ENCODE data around the gene IAPP. TPM values are rescaled to one million over a fixed set of nuclear protein-coding genes. Genes with fewer than 3 reads are reported as not detected.

IAPP gene
- total and polyA plus RNA-seq, 12 donors: 0.20 TPM; not detected in 11

DNA sequence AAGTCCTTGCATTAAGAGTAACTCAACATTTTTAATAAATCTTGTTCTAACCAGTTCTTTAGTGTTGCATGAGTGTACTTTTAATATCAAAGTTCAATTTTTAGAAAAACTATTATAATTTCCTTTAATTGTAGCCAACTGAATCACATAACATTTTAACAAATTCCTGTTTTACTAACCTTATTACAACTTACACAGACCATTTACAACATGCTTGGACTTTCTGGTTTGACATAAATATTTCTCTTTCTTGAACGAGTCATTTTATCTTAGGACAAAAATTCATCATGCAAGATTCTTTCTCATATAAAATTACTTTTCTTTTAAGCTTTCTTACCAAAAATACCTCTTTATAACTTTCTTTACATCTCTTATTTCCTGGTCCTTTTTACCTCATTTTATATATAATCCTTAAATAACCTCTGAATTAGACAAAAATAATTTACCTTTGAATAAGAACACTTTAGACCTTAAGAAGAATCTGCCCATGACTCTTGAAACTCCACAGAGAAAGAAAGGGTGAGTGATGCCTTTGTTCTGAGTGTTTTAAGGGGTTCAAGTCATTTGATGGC is 41.9 kb upstream of the IAPP start:
- no peaks in the 10 kb centered on the region for H3K36me3 ChIP-seq (replicated peaks in 1 of 2)
- peaks cover 0 to 4% (median 0%) of the 10 kb centered on the region in 3 donors for H3K9me3 ChIP-seq (replicated peaks in 1 of 3)
- intact Hi-C loops (cut with DNase I): no loop called here
- H3K27ac ChIP-seq: no peak overlapping the region
- no peak for DNase-seq
- 53 to 68% (median 60%) methylated on average over 1 of the region's 1 CpG for WGBS, 4 donors
- no peak overlapping the region for H3K4me3 ChIP-seq
- TF ChIP-seq, protein P1, sequence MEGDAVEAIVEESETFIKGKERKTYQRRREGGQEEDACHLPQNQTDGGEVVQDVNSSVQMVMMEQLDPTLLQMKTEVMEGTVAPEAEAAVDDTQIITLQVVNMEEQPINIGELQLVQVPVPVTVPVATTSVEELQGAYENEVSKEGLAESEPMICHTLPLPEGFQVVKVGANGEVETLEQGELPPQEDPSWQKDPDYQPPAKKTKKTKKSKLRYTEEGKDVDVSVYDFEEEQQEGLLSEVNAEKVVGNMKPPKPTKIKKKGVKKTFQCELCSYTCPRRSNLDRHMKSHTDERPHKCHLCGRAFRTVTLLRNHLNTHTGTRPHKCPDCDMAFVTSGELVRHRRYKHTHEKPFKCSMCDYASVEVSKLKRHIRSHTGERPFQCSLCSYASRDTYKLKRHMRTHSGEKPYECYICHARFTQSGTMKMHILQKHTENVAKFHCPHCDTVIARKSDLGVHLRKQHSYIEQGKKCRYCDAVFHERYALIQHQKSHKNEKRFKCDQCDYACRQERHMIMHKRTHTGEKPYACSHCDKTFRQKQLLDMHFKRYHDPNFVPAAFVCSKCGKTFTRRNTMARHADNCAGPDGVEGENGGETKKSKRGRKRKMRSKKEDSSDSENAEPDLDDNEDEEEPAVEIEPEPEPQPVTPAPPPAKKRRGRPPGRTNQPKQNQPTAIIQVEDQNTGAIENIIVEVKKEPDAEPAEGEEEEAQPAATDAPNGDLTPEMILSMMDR (IDR thresholded peaks at IDR 0.05): no peak
- no peak for TF ChIP-seq POLR2A (IDR thresholded peaks at IDR 0.05)
- H3K27me3 ChIP-seq: no peaks in the 10 kb centered on the region
- no peaks in the 10 kb centered on the region for H3K4me1 ChIP-seq (replicated peaks in 1 of 2)

DNA sequence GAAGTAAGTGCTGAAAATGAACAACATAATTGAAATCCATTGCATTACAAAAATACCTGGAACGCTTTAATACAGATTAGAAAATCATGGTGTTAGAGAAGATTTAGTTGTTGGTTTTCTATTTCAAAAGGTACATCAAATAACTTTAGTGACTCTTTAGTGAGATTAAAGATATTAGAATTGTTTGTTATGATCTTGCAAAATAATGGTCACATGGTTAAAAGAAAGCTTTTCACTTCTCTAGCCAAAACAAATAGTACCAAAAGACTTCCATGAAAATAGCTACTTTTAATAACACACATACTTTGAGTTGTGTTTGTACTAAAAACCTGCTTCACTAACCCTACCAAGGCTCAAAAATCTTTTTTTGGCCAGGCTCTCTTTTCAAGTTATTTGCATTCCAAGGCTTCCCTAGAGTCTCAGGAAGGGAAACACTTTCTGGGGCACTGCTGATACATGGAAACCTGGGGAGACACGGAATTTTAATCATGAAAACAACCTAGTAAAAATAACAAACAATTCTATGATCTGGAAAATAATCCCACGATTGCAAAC is 37.9 kb upstream of the IAPP start, which contains the start of gene SLCO1A2:
Gene SLCO1A2 (minus strand): TSS at position 147 of the 555 bp plus-strand sequence. CDS start 270 bp downstream, outside the sequence.
- H3K9me3 ChIP-seq (replicated peaks in 1 of 3): no peaks in the 10 kb centered on the region
- TF ChIP-seq POLR2A (IDR thresholded peaks at IDR 0.05): no peak
- TF ChIP-seq, protein P1 (IDR thresholded peaks at IDR 0.05): no peak
- intact Hi-C loops (cut with DNase I): no loop called here

DNA sequence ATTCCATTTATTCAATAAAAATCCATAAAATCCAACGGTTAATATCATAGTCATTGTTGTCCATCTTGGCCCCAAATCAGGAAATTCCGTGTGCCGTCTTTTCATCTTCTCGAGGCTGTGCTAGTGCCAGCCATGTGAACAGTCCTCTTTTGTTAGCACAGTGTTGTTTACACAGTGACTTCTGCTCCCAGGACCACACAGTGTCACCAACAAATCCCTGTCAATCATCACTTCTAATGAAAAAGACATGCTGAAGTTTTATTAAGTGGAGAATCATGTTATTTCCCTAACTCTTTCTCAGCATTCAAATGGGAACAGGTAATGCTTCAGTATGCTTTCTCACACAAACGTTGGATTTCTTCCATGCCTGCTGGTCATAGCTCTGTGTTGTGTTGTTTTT is 36.0 kb upstream of the IAPP start:
- Histone ChIP-seq H3K27me3 (no peaks in the 10 kb centered on the region), H3K27ac (no peak overlapping the region), H3K9me3 (replicated peaks in 1 of 3) (no peaks in the 10 kb centered on the region), H3K36me3 (replicated peaks in 1 of 2) (no peaks in the 10 kb centered on the region), H3K4me3 (no peak overlapping the region), H3K4me1 (replicated peaks in 1 of 2) (no peaks in the 10 kb centered on the region)
- DNase-seq: no peak
- WGBS, 4 donors: 54 to 69% (median 63%) methylated on average over 5 of the region's 5 CpGs
- no peak for TF ChIP-seq POLR2A (IDR thresholded peaks at IDR 0.05)
- intact Hi-C loops (cut with DNase I): no loop called here

More for the DNA sequence above, 37.9 kb upstream of the IAPP start, which contains the start of gene SLCO1A2:
- Histone ChIP-seq H3K27me3 (no peaks in the 10 kb centered on the region), H3K4me3 (no peak within 1 kb of the TSS), H3K36me3 (replicated peaks in 1 of 2) (no peaks in the 10 kb centered on the region), H3K4me1 (replicated peaks in 1 of 2) (no peaks in the 10 kb centered on the region), H3K27ac (no peak within 1 kb of the TSS)
- WGBS, 4 donors: 54 to 70% (median 62%) methylated on average over 3 of the region's 3 CpGs
- no peak for DNase-seq

DNA sequence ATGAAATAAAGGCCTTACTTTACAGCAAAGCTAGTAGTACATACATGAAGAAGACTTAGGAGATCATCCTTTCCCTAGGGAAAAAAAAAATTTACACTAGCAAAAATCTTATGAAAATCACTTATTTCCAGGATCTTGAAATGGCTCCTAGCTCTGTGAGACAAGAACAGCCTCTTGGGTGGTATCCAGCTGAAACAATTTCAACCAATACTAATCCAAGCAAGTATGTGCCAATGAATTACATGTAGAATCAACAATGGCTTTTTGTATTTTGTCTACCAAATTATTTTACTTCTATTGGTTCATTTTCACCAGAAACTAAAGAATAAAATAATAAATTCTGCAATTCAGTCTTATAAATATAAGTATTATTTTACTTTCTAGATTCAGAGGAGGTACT is 35.2 kb upstream of the IAPP start:
- DNase-seq: no peak
- Histone ChIP-seq H3K4me3 (no peak overlapping the region), H3K36me3 (replicated peaks in 1 of 2) (no peaks in the 10 kb centered on the region), H3K9me3 (replicated peaks in 1 of 3) (no peaks in the 10 kb centered on the region), H3K27me3 (no peaks in the 10 kb centered on the region), H3K4me1 (replicated peaks in 1 of 2) (no peaks in the 10 kb centered on the region), H3K27ac (no peak overlapping the region)
- TF ChIP-seq POLR2A (IDR thresholded peaks at IDR 0.05): no peak
- TF ChIP-seq, protein P1 (IDR thresholded peaks at IDR 0.05): no peak
- intact Hi-C loops (cut with DNase I): no loop called here

Data from adrenal gland (tissue), 12 donors.